Smooth muscle cell (in vitro differentiated cells): ENCODE results near the gene NLGN1. TPM values are rescaled to one million over a fixed set of nuclear protein-coding genes. Genes with fewer than 3 reads are reported as not detected.
A peak's percentile ranks its signal among the peaks of the same experiment; 100 is the strongest.

Source experiments
- DNase-seq: peaks from one replicate; lab custom pipeline; 2025; ENCODE audit not compliant: unreplicated experiment; lab: John Stamatoyannopoulos, UW
- H2AFZ ChIP-seq: fragments of 200-600 bp; sonication (generic); 2 replicates; pipeline ENCODE4 v1.6.0; 2016; ENCODE audit warnings: antibody characterized with exemption, low read depth, mild to moderate bottlenecking
- H3F3A ChIP-seq: fragments of 200-600 bp; sonication (generic); 2 replicates; pipeline ENCODE4 v1.6.0; 2017; ENCODE audit warnings: antibody characterized with exemption, low read depth
- H3K27ac ChIP-seq: fragments of 200-600 bp; sonication (generic); 2 replicates; pipeline ENCODE4 v1.5.1; 2016; ENCODE audit warnings: low read depth, mild to moderate bottlenecking
- H3K27me3 ChIP-seq: fragments of 200-600 bp; sonication (generic); 2 replicates; pipeline ENCODE4 v1.6.1; 2016; ENCODE audit warnings: low read depth, mild to moderate bottlenecking
- H3K36me3 ChIP-seq: fragments of 200-600 bp; sonication (generic); 2 replicates; pipeline ENCODE4 v1.5.1; 2016; ENCODE audit warnings: low read depth
- H3K4me1 ChIP-seq: fragments of 200-600 bp; sonication (generic); 2 replicates; pipeline ENCODE4 v1.5.1; 2016; ENCODE audit warnings: low read depth
- H3K4me2 ChIP-seq: fragments of 200-600 bp; sonication (generic); 2 replicates; pipeline ENCODE4 v1.6.0; 2016; ENCODE audit warnings: mild to moderate bottlenecking
- H3K4me3 ChIP-seq: fragments of 200-600 bp; sonication (generic); 2 replicates; pipeline ENCODE4 v1.5.1; 2016; ENCODE audit warnings: mild to moderate bottlenecking
- H3K79me2 ChIP-seq: fragments of 200-600 bp; sonication (generic); 2 replicates; pipeline ENCODE4 v1.6.0; 2016; ENCODE audit warnings: low read depth, mild to moderate bottlenecking
- H3K9ac ChIP-seq: fragments of 200-600 bp; sonication (generic); 2 replicates; pipeline ENCODE4 v1.6.0; 2016; ENCODE audit warnings: low read depth
- H3K9me3 ChIP-seq: fragments of 200-600 bp; sonication (generic); replicated peaks from 2 replicates; pipeline ENCODE4 v1.5.1; 2016; ENCODE audit warnings: low read depth
- H4K20me1 ChIP-seq: fragments of 200-600 bp; sonication (generic); 2 replicates; pipeline ENCODE4 v1.6.0; 2016; ENCODE audit warnings: low read depth
- WGBS: methylation state at CpG from one replicate; pipeline ENCODE4 v1.1.7; 2016; ENCODE audit warnings: low lambda C conversion rate; 5-methylcytosine and 5-hydroxymethylcytosine counted together
- polyA plus RNA-seq: library from polyadenylated mRNA; unstranded; fragments of >200 nt; fragmentation: Nextera tagmentation; extraction: Ambion mirVana; gene quantifications from 2 replicates; pipeline ENCODE4 v1.2.1, GENCODE V29; 2016
- total RNA-seq: library from RNA; depleted of rRNA; stranded (reverse); fragments of >200 nt; gene quantifications from 2 replicates; pipeline ENCODE4 v1.2.3, GENCODE V29; 2014
- TF ChIP-seq, protein P1 (sequence below): fragments of 200-600 bp; sonication (generic); IDR thresholded peaks from 2 replicates; pipeline ENCODE4 v1.5.1; 2017; ENCODE audit warnings: borderline replicate concordance, mild to moderate bottlenecking, antibody characterized with exemption; ENCODE audit not compliant: insufficient read depth, poor library complexity, severe bottlenecking

NLGN1 gene
- total and polyA plus RNA-seq, 2 experiments from 2014 or later: 0.04 TPM; not detected in 1

DNA sequence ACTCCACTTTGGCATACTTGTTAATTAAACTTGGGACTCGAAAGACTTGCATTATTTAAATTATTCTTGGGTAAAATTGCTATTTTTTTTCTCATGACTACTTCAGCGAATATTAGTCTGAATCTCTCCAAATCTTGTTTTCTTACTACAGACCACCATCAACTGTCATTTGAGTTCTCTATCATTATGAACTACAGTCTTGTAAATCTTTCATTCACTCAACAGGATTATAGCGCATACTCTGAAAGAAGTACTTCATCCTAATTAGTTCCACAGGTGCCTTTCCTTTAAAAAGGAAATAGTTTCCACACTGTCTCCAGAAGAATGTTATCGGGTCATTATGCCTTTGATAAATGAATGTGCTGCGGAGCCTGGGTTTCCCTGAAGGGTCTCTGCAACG lies 149.5 kb downstream of the NLGN1 start:
- H3K27me3 ChIP-seq: no peaks in the 10 kb centered on the region
- no peaks in the 10 kb centered on the region for H3K36me3 ChIP-seq
- no peaks in the 10 kb centered on the region for H4K20me1 ChIP-seq
- H3K4me3 ChIP-seq: no peak overlapping the region
- 92% methylated on average over 6 of the region's 6 CpGs for WGBS
- no peak overlapping the region for H3K4me2 ChIP-seq
- H3K9me3 ChIP-seq: no peaks in the 10 kb centered on the region
- no peak for DNase-seq
- no peaks in the 10 kb centered on the region for H3K79me2 ChIP-seq
- TF ChIP-seq, protein P1, sequence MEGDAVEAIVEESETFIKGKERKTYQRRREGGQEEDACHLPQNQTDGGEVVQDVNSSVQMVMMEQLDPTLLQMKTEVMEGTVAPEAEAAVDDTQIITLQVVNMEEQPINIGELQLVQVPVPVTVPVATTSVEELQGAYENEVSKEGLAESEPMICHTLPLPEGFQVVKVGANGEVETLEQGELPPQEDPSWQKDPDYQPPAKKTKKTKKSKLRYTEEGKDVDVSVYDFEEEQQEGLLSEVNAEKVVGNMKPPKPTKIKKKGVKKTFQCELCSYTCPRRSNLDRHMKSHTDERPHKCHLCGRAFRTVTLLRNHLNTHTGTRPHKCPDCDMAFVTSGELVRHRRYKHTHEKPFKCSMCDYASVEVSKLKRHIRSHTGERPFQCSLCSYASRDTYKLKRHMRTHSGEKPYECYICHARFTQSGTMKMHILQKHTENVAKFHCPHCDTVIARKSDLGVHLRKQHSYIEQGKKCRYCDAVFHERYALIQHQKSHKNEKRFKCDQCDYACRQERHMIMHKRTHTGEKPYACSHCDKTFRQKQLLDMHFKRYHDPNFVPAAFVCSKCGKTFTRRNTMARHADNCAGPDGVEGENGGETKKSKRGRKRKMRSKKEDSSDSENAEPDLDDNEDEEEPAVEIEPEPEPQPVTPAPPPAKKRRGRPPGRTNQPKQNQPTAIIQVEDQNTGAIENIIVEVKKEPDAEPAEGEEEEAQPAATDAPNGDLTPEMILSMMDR: no peak
- no peaks in the 10 kb centered on the region for H3F3A ChIP-seq
- no peaks in the 10 kb centered on the region for H3K4me1 ChIP-seq
- no peak overlapping the region for H2AFZ ChIP-seq
- no peak overlapping the region for H3K9ac ChIP-seq
- H3K27ac ChIP-seq: no peak overlapping the region

DNA sequence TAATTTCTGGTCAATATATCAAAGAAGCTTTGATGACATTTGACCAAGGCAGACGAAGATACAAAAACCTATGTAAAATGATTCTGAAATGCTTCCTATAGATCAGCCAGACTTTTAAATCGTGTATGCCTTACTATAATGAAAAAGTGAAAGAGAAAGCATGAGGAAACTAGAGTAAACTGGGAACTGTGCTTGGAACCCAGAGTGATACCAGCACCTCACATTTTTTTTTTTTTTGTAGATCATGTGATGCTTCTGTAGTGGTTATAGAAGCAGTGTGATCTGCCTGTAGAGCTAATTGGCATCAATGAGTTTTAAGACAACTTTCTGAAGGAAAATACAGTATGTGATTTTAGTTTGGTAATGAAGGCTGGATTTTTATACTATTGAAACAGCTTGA lies 150.7 kb downstream of the NLGN1 start:
- Histone ChIP-seq H3K9me3 (no peaks in the 10 kb centered on the region), H3K79me2 (no peaks in the 10 kb centered on the region), H3F3A (no peaks in the 10 kb centered on the region), H3K4me3 (no peak overlapping the region), H3K27me3 (no peaks in the 10 kb centered on the region), H3K4me1 (no peaks in the 10 kb centered on the region), H3K9ac (no peak overlapping the region), H3K4me2 (no peak overlapping the region), H3K36me3 (no peaks in the 10 kb centered on the region), H2AFZ (no peak overlapping the region), H4K20me1 (no peaks in the 10 kb centered on the region), H3K27ac (no peak overlapping the region)
- no peak for DNase-seq
- WGBS: 88% methylated on average over 2 of the region's 2 CpGs
- TF ChIP-seq, protein P1: no peak

DNA sequence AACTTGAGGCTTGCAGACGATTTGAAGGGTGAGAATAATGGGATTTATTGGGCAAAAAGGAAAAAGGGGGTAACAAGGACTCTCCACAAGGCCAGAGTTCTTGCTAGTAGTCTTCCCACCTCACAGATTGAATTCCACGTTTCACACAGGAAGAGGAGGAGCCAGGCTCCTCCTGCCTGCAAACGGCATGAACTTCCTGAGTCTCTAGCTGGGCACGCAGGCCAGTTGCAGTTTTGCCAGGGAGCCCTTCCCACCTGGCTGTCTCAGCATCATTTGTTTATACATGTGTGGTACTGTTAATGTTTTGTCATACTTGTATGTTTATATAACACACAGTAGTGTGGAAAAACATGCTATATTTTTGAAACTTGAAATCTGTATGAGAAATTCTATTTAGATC lies 155.0 kb downstream of the NLGN1 start:
- Histone ChIP-seq H3K4me2 (no peak overlapping the region), H3K79me2 (no peaks in the 10 kb centered on the region), H3K27me3 (no peaks in the 10 kb centered on the region), H3K36me3 (no peaks in the 10 kb centered on the region), H2AFZ (peak overlapping the region; percentile 59), H3K9me3 (no peaks in the 10 kb centered on the region), H3K9ac (no peak overlapping the region), H3F3A (no peaks in the 10 kb centered on the region), H3K27ac (no peak overlapping the region), H4K20me1 (no peaks in the 10 kb centered on the region), H3K4me1 (no peaks in the 10 kb centered on the region), H3K4me3 (no peak overlapping the region)
- no peak for DNase-seq
- TF ChIP-seq, protein P1: no peak
- 74% methylated on average over 4 of the region's 4 CpGs for WGBS

DNA sequence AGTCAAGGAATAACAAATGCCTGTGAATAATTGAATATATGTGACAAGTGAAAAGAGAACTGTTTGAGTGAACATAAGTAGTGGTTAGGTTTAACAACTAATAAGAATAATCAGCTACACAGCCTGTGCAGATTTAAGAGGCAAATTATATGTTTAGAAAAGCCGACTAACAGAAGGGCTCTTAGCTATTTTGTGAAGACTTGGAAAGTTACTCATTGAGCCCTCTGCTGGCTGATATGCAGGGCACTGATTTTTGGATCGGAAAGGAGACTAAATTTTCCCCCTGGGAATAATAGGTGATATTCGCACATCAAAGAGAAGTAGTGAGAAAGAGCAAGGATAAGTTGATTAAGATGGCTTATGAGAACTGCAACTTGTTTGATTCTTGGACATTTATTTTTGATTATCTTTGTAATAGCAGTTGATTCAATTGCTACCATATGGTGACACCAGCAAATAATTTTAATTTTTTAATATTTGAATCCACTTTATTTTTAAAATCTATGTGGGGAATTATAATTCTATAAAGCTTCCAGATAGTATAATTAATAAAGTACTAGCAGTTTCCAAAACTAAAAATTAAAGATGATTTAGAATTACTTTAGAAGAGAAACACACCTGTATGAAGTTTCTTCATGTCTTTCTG lies 156.2 kb downstream of the NLGN1 start:
- no peaks in the 10 kb centered on the region for H3K4me1 ChIP-seq
- TF ChIP-seq, protein P1: peak; percentile 75
- H3K9me3 ChIP-seq: no peaks in the 10 kb centered on the region
- H3K9ac ChIP-seq: no peak overlapping the region
- no peaks in the 10 kb centered on the region for H3K27me3 ChIP-seq
- H4K20me1 ChIP-seq: no peaks in the 10 kb centered on the region
- DNase-seq: no peak
- H3K4me3 ChIP-seq: no peak overlapping the region
- H3K27ac ChIP-seq: no peak overlapping the region
- no peaks in the 10 kb centered on the region for H3K36me3 ChIP-seq
- H2AFZ ChIP-seq: peak overlapping the region; percentile 71
- H3K4me2 ChIP-seq: no peak overlapping the region
- H3K79me2 ChIP-seq: no peaks in the 10 kb centered on the region
- 25% methylated on average over 3 of the region's 3 CpGs for WGBS
- no peaks in the 10 kb centered on the region for H3F3A ChIP-seq
